ENCODE data around the gene GCG.

GCG gene

DNA sequence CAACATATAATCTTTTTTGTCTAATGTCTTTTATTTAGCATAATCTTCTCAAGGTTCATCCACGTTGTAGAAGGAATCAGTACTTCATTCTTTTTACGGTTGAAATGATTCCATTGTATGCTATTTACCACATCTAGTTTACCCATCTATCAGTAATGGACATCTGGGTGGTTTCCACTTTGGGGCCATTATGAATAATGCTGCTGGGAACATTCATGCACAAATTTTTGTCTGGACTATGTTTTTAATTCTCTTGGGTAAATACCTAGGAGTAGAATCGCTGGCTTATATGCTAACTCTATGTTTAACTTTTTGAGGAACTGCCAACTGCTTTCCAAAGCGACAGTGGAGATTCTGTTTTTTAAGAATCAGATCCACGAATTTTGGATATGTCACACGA lies 7.4 kb upstream of the GCG start:
- CTCF ChIA-PET = interaction anchor here (0.9 to 1.1 kb wide), 2 partner anchors 10 to 11 kb away, joined by 3 to 4 read pairs; no protein-coding TSS in a partner anchor
- no peak for DNase-seq (ENCODE audit: extremely low spot score)
- TF ChIP-seq CTCF (IDR thresholded peaks at IDR 0.05; ENCODE audit: control extremely low read depth, extremely low read depth, low read depth, missing control alignments) = no peak
- POLR2A ChIA-PET = no interaction called here

- no peak for TF ChIP-seq CTCF (IDR thresholded peaks at IDR 0.05; ENCODE audit: control extremely low read depth, extremely low read depth, low read depth, missing control alignments)
- POLR2A ChIA-PET = no interaction called here
- CTCF ChIA-PET = interaction anchor here (1.2 to 6.8 kb wide), 7 partner anchors 10 to 178 kb away, joined by 3 to 42 read pairs (median 7); no protein-coding TSS in a partner anchor
- DNase-seq (ENCODE audit: extremely low spot score) = no peak
Observed at GRCh38 chr2:162156149-162156548, 4.1 kb upstream of the GCG start.

DNA sequence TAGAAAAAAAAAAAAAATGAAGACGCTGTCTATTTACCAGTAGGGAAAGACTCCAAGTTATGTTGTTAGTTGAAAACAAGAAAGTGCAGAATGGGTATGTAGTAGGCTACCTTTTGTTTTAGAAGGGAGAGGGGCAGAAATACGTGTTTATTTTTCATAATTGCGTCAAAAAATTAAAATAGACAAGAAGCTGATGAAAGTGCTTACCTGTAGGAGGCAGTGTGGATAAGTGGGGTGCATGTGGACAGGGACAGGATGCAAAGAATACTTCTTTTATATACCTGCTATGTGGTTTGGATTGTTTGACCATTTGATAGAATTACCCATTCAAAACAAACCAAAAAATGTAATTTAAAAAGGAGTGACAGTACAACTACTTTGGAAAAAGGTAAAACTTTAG lies 3.0 kb upstream of the GCG start:
- CTCF ChIA-PET = interaction anchor here (1.2 to 6.8 kb wide), 8 partner anchors 9 to 180 kb away, joined by 3 to 42 read pairs (median 8); no protein-coding TSS in a partner anchor
- TF ChIP-seq CTCF (IDR thresholded peaks at IDR 0.05; ENCODE audit: control extremely low read depth, extremely low read depth, low read depth, missing control alignments) = no peak
- POLR2A ChIA-PET = no interaction called here
- no peak for DNase-seq (ENCODE audit: extremely low spot score)

DNA sequence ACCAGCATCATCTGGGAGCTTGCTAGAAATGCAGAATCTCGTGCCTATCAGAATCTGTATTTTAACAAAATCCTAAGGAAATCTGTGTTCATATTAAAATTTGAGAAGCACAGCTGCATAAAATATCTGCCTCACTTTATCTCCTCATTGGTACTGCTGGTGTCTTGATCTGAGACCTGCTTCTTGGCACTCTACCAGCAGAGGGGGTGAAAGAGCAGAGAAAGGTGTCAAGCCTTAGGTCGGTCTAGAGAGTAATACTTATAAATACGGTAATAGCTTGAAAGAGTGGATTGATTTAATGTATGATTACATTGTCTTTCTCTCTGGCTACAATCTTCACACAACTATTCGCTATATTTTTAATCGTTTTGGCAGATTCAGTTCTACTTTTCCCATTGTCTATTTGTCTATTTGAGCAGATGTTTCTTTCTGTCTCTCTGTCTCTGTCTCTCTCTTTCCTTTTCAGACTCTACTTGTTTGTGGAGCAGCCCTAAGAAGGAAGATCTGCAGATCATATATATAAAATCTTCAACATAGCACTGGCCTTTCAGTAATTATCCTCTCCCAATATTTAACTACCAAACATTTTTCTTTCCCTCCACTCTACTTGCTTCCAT lies 1.7 kb upstream of the GCG start:
- POLR2A ChIA-PET = no interaction called here
- CTCF ChIA-PET = interaction anchor here (0.6 to 6.8 kb wide), 29 partner anchors 9 to 244 kb away, joined by 3 to 42 read pairs (median 4); no protein-coding TSS in a partner anchor
- peak; percentile 36 for DNase-seq (ENCODE audit: extremely low spot score)
- peak; percentile 84 for TF ChIP-seq CTCF (IDR thresholded peaks at IDR 0.05; ENCODE audit: control extremely low read depth, extremely low read depth, low read depth, missing control alignments)

- DNase-seq (ENCODE audit: extremely low spot score) = no peak
- ChIA-PET POLR2A (no interaction called here), CTCF (interaction anchor here (1.2 to 2.0 kb wide), 2 partner anchors 9 to 148 kb away, joined by 4 to 7 read pairs; no protein-coding TSS in a partner anchor)
- no peak for TF ChIP-seq CTCF (IDR thresholded peaks at IDR 0.05; ENCODE audit: control extremely low read depth, extremely low read depth, low read depth, missing control alignments)
Observed at GRCh38 chr2:162149940-162150339, 2.1 kb downstream of the GCG start.

DNA sequence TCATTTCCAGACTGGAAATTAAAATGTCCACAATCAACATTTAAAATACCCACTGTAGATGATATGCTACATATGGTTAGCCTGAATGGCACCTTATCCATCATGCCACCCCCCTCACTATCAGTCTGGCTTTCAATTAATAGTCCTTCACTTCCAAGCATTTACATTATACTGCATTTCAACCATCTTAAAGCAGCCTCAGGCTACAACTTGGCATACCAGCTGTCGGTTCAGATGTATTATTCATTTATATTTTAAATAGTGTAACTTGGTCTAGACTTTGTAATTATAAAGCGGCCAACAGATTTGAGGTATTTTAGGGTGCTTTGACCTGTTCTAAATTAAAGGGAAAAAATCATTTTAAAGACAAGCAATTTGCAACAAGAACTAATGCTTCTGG lies 2.6 kb downstream of the GCG start:
- ChIA-PET POLR2A (no interaction called here), CTCF (interaction anchor here (1.2 to 2.0 kb wide), 2 partner anchors 10 to 148 kb away, joined by 4 to 7 read pairs; no protein-coding TSS in a partner anchor)
- DNase-seq (ENCODE audit: extremely low spot score) = no peak
- TF ChIP-seq CTCF (IDR thresholded peaks at IDR 0.05; ENCODE audit: control extremely low read depth, extremely low read depth, low read depth, missing control alignments) = no peak

Data from GM10248 (cell line).